ENCODE data around the gene FOXF2.

Gene FOXF2

DNA sequence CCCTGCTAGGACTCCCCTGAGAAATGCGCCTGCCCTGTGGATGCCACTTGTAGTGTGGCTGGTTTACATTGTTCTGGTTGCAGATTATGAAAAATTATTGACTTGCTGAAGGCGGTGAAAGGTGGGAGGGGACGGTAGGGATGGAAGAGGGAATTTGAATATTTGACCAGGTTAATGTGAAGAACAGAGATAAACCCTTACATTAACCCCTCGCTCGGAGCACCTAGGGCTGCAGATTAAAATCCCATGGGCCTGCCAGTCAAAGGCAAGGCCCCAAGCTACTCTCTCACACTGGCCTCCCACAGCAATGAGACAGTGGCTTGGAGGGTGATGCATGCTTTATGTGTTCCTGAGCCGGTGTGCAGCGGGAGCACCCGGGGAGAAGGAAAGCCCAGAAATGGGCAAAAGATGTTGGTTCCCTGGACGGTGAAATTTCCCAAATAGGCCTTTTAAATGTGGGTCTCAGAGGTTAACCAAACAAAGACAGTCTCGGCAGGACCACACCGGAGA is 2.5 kb downstream of the FOXF2 start:
- Mint-ChIP-seq H3K36me3 (peaks cover 0 to 3% of the 10 kb centered on the region in 2 donors), H3K9me3 (no peaks in the 10 kb centered on the region), H3K27me3 (peaks cover 75 to 89% of the 10 kb centered on the region in 2 donors), H3K4me1 (peaks cover 24 to 54% of the 10 kb centered on the region in 2 donors), H3K27ac (no peak overlapping the region), H3K4me3 (no peak overlapping the region)
- ATAC-seq (replicated peaks) (no peak), DNase-seq (no peak)

DNA sequence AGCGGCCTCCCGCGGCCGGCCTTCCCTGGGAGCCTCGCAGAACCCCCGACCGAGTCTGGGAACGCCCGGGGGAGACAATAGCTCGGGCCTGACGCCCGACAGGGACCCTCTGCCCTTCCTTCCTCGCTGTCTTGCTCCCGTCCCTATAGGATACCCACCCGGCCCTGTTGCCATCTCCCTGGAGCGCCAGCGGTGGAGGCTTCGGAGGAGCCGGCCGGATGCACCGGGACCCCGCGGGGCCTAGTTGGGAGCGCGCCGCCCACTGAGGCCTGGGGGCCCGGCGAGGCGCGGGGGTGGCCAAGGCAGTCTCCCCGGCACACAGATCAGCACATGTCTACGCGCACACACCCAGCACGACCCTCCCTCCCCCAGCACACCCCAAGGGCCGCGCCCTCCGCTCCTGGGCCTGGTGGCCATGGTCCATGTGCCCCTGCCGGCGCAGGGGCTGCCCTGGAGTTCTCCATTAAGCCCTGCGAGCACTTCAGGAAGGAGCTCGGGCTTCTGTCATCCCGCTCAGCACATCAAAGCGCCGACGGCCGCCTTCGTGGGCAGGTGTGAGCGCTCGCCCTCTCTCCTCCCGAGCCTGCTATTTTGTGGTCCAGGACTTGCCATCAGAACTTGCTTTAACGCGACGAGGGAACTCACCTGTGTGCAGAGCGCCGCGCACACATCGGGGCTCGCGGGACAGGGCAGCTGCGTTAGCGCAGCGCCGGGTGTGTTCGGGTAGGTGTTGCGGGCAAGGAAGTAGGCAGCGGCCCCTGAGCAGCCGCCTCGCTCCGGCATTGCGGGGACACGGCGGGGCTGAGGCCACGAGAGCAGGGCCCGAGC is 3.7 kb downstream of the FOXF2 start:
- Mint-ChIP-seq H3K27ac (peak overlapping the region; percentile 3), H3K4me1 (peaks cover 20 to 60% of the 10 kb centered on the region in 2 donors), H3K9me3 (no peaks in the 10 kb centered on the region), H3K4me3 (peak overlapping the region; percentile 5 to 55), H3K36me3 (peaks cover 0 to 3% of the 10 kb centered on the region in 2 donors), H3K27me3 (peaks cover 77 to 90% of the 10 kb centered on the region in 2 donors)
- ATAC-seq (replicated peaks) (no peak), DNase-seq (no peak)

DNA sequence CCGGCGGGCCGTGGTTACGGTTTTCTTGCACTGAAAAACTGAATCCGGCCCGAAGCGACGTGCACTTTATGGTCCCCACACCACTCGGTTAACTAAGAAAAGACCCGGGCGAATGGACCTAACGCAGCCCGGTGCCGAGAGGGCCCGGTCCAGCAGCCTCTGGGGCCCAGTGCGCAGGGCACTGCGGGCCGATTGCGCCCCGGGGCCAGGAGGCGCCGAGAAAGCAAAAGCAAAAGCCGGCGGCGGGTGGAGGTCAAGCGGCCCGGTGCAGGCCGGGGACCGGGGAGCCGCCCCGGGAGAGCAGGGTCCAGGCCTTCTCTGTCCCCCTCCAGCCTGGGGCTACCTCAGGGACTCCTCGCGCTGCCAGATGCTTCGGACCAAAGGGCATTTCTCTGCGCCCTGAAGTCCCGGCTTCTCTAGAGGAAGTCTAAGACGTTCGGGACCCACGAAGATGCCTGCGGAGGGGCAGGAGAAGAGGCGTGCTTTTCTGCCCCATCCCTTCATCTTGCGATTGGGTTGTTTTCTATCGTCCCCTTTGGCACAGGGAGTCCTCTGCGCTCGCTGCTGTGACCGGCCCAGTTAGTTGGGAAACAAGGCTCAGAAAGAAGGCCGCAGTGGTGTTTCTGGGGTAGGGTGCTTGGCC is 4.4 kb downstream of the FOXF2 start:
- peaks cover 71 to 87% of the 10 kb centered on the region in 2 donors for H3K27me3 Mint-ChIP-seq
- H3K4me3 Mint-ChIP-seq, result peak overlapping the region in 1 of 2 donors; percentile 30
- DNase-seq (no peak), ATAC-seq (replicated peaks) (no peak)
- peaks cover 13 to 53% of the 10 kb centered on the region in 2 donors for H3K4me1 Mint-ChIP-seq
- H3K36me3 Mint-ChIP-seq, result peaks cover 0 to 2% of the 10 kb centered on the region in 2 donors
- no peaks in the 10 kb centered on the region for H3K9me3 Mint-ChIP-seq
- no peak overlapping the region for H3K27ac Mint-ChIP-seq

DNA sequence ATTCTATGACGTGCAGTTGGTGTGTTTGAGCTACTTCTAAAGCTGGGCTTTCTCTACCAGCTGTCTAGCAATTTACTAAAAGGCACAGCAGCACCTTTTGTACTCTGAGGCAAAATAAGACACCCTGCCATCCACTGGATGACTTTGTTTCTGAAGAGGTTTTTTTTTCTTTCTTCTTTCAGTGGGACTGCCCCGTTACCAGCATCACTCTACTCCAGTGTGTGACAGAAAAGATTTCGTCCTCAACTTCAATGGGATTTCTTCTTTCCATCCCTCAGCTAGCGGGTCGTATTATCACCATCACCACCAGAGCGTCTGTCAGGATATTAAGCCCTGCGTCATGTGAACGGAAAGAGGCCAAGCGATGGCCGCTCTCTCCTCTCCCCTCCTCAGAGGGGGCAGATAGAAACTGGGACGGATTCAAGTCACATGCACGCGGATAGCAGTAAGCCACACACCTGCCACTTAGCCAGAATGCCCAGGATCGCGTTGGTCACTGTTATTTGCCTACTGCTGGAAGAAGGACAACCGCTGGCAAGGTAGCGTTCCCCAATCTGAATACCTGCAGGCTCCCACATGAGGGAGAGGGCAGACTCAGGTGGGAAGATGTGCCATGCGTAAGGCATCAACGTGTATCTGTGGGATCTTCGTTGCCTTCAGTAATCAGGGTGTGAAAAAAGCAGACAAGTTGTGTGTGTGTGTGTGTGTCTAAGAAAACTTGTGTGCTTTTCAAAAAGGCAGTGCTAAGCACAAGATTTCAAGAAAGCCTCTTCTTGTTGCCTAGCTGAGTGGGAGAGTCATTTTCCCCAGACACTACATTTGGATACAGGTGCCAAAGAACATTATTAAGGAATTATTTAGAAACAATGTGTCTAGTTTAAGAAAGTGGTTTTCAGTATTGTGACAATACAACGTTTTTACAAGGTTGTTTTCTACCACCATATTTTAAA is 5.4 kb downstream of the FOXF2 start:
- DNase-seq (no peak), ATAC-seq (replicated peaks) (no peak)
- no peak overlapping the region for H3K27ac Mint-ChIP-seq
- no peaks in the 10 kb centered on the region for H3K9me3 Mint-ChIP-seq
- peaks cover 72 to 87% of the 10 kb centered on the region in 2 donors for H3K27me3 Mint-ChIP-seq
- H3K4me3 Mint-ChIP-seq, result no peak overlapping the region
- H3K36me3 Mint-ChIP-seq, result no peaks in the 10 kb centered on the region
- peaks cover 10 to 47% of the 10 kb centered on the region in 2 donors for H3K4me1 Mint-ChIP-seq

DNA sequence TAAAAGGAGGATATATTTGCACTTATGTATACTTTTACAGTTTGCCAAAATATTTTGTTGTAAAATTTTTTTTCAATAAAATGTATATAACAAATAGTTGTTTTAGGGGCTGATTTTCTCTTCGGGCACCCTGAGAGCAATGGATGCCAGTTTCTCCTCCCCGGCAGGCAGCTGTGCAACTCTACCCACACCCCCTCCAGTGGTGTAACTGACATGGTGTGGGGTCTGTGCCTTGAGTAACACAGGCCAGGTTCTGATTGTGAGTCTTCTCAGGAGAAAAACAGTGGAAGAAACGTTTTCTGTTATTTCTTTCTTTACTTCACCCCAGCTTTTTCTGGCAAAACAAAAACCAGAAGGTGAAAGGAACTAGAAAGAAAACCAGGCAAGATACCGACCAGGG is 6.1 kb downstream of the FOXF2 start:
- Mint-ChIP-seq H3K4me3 (no peak overlapping the region), H3K27ac (no peak overlapping the region), H3K27me3 (peaks cover 67 to 81% of the 10 kb centered on the region in 2 donors), H3K9me3 (no peaks in the 10 kb centered on the region), H3K36me3 (no peaks in the 10 kb centered on the region), H3K4me1 (peaks cover 7 to 41% of the 10 kb centered on the region in 2 donors)
- ATAC-seq (replicated peaks), result no peak
- DNase-seq, result no peak

DNA sequence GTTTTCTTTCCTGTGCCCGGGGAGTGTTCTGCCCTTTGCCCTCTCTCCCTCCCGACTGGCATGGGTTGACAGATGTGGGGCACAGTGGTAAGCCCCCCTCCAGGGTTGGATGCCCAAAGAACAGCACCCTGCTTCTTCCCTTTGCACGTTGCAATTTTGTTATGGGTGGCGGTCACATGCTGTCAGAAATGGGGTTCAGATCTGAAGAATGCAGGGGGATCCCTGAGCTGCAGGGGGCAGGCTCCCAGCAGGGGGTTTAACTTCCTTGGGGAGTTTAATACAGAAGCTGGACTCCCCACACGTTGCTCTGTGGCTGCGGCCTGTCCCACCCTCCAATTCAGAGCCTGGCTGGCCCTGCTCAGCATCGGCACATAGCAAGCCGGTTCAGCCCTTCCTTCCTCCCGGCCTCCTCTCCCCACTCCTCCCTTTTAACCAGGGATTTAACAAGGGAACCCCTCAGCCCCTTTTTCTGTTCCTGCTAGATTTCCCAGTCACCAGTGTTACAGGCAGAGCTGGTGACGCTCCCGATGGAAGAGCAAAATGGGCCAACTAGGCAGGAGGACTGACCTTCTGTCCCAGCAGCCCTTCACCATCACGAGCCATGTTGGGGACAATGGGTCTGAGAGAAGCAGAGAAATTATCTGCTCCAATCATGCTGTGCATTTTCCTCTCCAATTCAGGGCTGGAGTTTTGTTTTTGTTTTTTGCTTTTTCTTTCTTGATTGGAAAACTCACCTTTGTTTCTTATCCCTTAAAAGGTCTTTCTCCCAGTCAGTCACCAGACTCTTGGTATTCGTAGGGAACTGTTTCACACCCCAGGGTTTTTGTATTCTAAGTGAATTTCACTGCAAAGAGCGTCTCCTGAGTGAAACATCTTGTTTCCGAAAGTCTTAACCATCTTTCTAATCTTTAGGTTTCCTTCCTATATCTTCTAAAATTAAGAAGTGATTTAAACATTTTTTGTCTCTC is 6.8 kb downstream of the FOXF2 start:
- Mint-ChIP-seq H3K27ac (peak overlapping the region; percentile 86), H3K4me1 (peaks cover 5 to 36% of the 10 kb centered on the region in 2 donors), H3K27me3 (peaks cover 62 to 74% of the 10 kb centered on the region in 2 donors), H3K9me3 (no peaks in the 10 kb centered on the region), H3K36me3 (no peaks in the 10 kb centered on the region), H3K4me3 (no peak overlapping the region)
- no peak for ATAC-seq (replicated peaks)
- DNase-seq, result no peak

DNA sequence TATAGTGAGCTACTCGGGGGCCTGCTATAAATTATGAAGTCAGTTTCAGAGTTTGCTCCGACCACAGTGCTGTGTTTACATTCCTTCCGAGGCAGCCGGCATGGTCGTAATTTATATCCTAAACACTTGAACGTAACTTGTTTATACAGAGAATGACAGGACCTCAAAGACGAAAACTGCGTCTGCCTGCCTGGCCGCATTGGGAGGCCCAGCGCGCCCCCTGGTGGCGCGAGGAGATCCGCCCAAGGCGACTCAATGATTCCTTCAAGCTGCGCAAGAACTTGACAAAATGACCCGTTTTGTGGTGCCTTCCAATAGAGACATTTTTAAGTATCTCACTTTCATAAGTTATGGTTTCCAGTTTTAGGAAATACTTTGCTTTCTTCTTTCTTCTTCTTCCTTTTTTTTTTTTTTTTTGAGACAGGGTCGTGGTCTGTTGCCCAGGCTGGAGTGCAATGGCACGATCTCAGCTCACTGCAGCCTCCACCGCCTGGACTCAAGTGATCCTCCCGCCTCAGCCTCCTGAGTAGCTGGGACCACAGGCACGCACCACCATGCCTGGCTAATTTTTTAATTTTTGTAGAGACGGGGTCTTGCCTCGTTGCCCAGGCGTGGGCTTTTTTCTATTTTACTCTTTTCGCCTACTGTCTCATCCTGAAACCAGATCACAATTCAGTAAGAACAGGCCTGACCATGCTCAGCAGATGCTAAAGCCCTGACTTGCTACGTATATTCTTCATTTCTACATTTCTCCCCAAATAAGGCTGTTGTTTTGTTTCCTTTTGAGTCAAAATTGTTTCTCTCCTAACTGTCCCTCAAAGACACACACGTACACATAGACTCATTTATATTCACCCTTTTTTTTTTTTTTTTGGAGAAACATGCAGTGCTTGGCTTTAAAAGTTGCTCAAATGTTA is 7.8 kb downstream of the FOXF2 start:
- Mint-ChIP-seq H3K4me1 (peaks cover 5 to 28% of the 10 kb centered on the region in 2 donors), H3K27me3 (peaks cover 53 to 64% of the 10 kb centered on the region in 2 donors), H3K27ac (peak overlapping the region; percentile 86), H3K36me3 (no peaks in the 10 kb centered on the region), H3K9me3 (no peaks in the 10 kb centered on the region), H3K4me3 (peak overlapping the region in 1 of 2 donors; percentile 33)
- peak; percentile 54 for DNase-seq
- peak; percentile 73 to 81 for ATAC-seq (replicated peaks)

DNA sequence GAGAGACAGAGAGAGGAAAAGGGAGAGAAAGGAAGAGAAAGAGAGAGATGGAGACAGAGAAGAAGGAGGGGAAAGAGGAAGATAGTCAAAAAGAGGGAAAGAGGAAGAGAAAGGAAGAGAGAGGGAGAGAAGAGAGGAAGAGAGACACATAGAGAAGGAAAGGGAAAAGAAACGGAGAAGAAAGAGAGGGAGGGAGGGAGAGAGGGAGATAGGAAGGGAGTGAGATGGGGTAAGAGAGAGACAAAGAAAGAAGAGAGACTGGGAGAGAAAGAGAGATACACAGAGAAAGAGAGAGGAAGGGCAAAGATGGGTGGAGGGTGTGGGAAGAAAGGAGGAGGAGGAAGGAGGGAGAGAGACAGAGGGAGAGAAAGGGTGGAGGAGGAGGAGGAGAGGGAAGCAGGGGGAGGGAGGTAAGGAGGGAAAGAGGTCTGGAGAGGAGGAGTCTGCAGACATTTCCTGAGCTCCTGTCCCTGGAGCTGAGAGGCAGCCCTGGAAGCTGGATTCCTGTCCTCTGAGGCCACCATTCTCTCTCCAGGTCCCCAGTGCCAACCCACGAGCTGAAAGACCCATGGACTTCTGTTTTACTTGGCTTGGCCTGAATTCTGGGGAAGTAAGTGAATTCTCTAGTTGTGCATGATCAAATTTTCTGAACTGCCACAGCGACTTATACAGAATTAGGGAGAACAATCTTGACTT is 9.9 kb downstream of the FOXF2 start:
- H3K9me3 Mint-ChIP-seq, result no peaks in the 10 kb centered on the region
- DNase-seq, result no peak
- peaks cover 0 to 20% of the 10 kb centered on the region in 2 donors for H3K4me1 Mint-ChIP-seq
- H3K27me3 Mint-ChIP-seq, result peaks cover 41 to 46% of the 10 kb centered on the region in 2 donors
- no peak for ATAC-seq (replicated peaks)
- no peak overlapping the region for H3K4me3 Mint-ChIP-seq
- H3K27ac Mint-ChIP-seq, result no peak overlapping the region
- H3K36me3 Mint-ChIP-seq, result no peaks in the 10 kb centered on the region

DNA sequence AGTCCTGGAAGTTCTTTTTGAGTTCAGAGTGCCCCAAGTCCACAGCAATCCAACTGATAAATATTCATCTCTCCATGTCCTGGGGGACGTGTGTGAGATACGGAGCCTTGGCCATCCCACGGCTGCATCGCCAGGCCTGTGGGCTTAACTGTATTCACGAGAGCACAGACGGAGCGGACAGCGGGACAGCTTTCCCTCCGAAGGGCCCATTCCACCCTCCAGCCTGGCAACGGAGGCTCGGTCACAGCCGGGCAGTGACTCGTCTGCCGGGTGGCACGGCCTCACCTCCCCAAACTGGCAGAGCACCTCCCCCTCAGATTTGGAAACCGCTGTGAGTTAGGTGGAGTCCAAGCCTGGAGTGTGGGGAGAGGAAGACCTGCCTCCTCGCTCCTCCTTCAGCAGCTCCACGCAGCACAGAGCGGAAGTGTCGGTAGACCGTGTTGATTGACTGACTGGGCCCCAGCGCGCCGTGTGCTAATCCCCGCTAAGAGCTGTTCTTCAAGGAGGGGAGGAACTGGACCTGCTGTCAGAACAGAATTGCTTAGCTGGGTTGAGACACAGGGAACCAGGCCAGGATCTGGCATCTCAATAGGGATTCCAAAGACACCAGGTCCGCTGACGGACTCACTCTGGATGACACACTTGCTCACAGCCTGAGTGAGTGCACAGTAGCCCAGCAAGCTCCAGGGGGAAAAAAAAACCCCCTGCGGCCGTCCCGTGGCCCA is 10.9 kb downstream of the FOXF2 start:
- no peak overlapping the region for H3K4me3 Mint-ChIP-seq
- no peaks in the 10 kb centered on the region for H3K36me3 Mint-ChIP-seq
- peaks cover 0 to 14% of the 10 kb centered on the region in 2 donors for H3K4me1 Mint-ChIP-seq
- no peaks in the 10 kb centered on the region for H3K9me3 Mint-ChIP-seq
- ATAC-seq (replicated peaks) (no peak), DNase-seq (no peak)
- H3K27me3 Mint-ChIP-seq, result peaks cover 31 to 36% of the 10 kb centered on the region in 2 donors
- no peak overlapping the region for H3K27ac Mint-ChIP-seq

DNA sequence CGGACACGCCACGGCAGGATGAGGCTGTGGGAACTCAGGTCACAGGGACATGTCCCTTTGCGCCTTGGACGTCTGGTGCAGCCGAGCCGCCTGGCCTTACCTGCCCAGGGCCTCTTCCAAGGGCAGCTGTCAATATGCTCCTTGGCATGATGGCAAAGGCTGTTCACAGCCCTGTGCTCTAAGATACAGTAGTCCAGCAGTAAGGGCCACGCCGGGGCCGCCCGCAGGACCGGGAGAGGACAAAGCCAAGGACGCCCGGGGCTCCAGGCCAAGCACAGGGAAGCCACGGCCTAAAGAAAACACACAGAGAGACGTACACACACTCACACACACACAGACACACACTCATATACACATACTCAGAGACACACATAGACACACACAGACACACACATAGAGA is 13.0 kb downstream of the FOXF2 start:
- no peaks in the 10 kb centered on the region for H3K9me3 Mint-ChIP-seq
- H3K27me3 Mint-ChIP-seq, result peaks cover 12 to 18% of the 10 kb centered on the region in 2 donors
- no peaks in the 10 kb centered on the region for H3K36me3 Mint-ChIP-seq
- peaks cover 0 to 2% of the 10 kb centered on the region in 2 donors for H3K4me1 Mint-ChIP-seq
- H3K27ac Mint-ChIP-seq, result no peak overlapping the region
- H3K4me3 Mint-ChIP-seq, result no peak overlapping the region
- DNase-seq, result no peak
- no peak for ATAC-seq (replicated peaks)

DNA sequence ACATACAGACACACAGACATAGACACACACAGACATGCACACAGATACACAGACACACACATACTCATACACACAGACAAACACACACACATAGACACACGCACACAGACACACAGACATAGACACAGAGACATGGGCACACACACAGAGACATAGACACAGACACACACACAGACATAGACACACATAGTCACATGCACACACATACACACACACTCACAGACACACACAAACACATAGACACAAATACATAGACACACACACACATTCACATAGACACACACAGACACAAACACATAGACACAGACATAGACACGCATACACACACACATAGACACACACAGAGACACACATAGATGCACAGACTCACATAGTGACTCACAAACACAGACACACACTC is 13.5 kb downstream of the FOXF2 start:
- H3K36me3 Mint-ChIP-seq, result no peaks in the 10 kb centered on the region
- no peaks in the 10 kb centered on the region for H3K9me3 Mint-ChIP-seq
- peaks cover 8 to 14% of the 10 kb centered on the region in 2 donors for H3K27me3 Mint-ChIP-seq
- H3K27ac Mint-ChIP-seq, result no peak overlapping the region
- H3K4me1 Mint-ChIP-seq, result no peaks in the 10 kb centered on the region
- no peak overlapping the region for H3K4me3 Mint-ChIP-seq
- ATAC-seq (replicated peaks) (no peak), DNase-seq (no peak)
